HEK293 (cell line): ENCODE results near the gene TTC32.

Experiments used
- CTCF ChIA-PET: fragments of 350-600 bp; formaldehyde crosslinking; extraction: SDS; loops from one replicate; lab custom pipeline; 2021; ENCODE audit warnings: antibody characterized with exemption; lab: Yijun Ruan, JAX
- POLR2A ChIA-PET: fragments of 300-600 bp; formaldehyde crosslinking; extraction: SDS; loops from one replicate; lab custom pipeline; 2020; ENCODE audit warnings: antibody characterized with exemption, inconsistent platforms; lab: Yijun Ruan, JAX
- H3K27ac ChIP-seq: fragments of 200-500 bp; sonication (Bioruptor generic); 2 replicates; pipeline ENCODE4 v1.5.1; 2014; ENCODE audit warnings: low read depth, low read length, control low read depth, inconsistent platforms; ENCODE audit errors: extremely low read depth
- H3K36me3 ChIP-seq, 2 experiments: fragments of 200-500 bp in 1 of 2; sonication (Bioruptor generic) in 1 of 2; 1 replicate in 1 of 2; 2 replicates in 1 of 2; pipeline ENCODE4 v1.5.1; 2014 to 2017; ENCODE audit warnings: inconsistent platforms in 2 of 2, low read length in 2 of 2; ENCODE audit not compliant: control insufficient read depth in 2 of 2, insufficient read depth in 1 of 2
- H3K4me1 ChIP-seq: fragments of 200-500 bp; sonication (Bioruptor generic); 2 replicates; pipeline ENCODE4 v1.5.1; 2014; ENCODE audit warnings: mild to moderate bottlenecking, low read length, inconsistent platforms; ENCODE audit not compliant: control insufficient read depth, insufficient read depth
- H3K4me3 ChIP-seq: 2 replicates; pipeline ENCODE4 v1.5.1; 2011; ENCODE audit warnings: low read depth, mild to moderate bottlenecking, control low read depth, low read length, moderate library complexity
- H3K9me3 ChIP-seq: fragments of 200-500 bp; sonication (Bioruptor generic); 2 replicates; pipeline ENCODE4 v1.5.1; 2014; ENCODE audit warnings: low read depth, low read length, inconsistent platforms; ENCODE audit not compliant: control insufficient read depth, insufficient read depth
- TRIM28 ChIP-seq: IDR thresholded peaks from 2 replicates; pipeline ENCODE4 v1.6.1; 2011; ENCODE audit warnings: low read length, control low read depth, borderline replicate concordance
- ZNF121 ChIP-seq: fragments of 450-650 bp; formaldehyde crosslinking; IDR thresholded peaks from 2 replicates; pipeline ENCODE4 v1.5.1; 2016; ENCODE audit warnings: missing biosample characterization, missing genetic modification characterization
- ZNF174 ChIP-seq: fragments of 450-650 bp; formaldehyde crosslinking; IDR thresholded peaks from 2 replicates; pipeline ENCODE4 v1.5.0; 2017; ENCODE audit warnings: missing biosample characterization, mild to moderate bottlenecking, missing genetic modification characterization
- ZNF335 ChIP-seq: fragments of 450-650 bp; formaldehyde crosslinking; conservative IDR thresholded peaks from 2 replicates; pipeline ENCODE4 v1.5.1; 2016; ENCODE audit warnings: missing biosample characterization, missing genetic modification characterization
- ZNF341 ChIP-seq: fragments of 450-650 bp; formaldehyde crosslinking; IDR thresholded peaks from 2 replicates; pipeline ENCODE4; 2016; ENCODE audit warnings: low read depth, missing biosample characterization, missing genetic modification characterization
- ZNF391 ChIP-seq: fragments of 450-650 bp; formaldehyde crosslinking; IDR thresholded peaks from 2 replicates; pipeline ENCODE4 v1.5.1; 2016; ENCODE audit warnings: low read depth, missing biosample characterization, missing genetic modification characterization, borderline replicate concordance
- ZNF514 ChIP-seq: fragments of 450-650 bp; formaldehyde crosslinking; IDR thresholded peaks from 2 replicates; pipeline ENCODE4 v1.5.1; 2016; ENCODE audit warnings: missing biosample characterization, missing genetic modification characterization
- ZNF529 ChIP-seq: fragments of 450-650 bp; formaldehyde crosslinking; IDR thresholded peaks from 2 replicates; pipeline ENCODE4 v1.5.1; 2017; ENCODE audit warnings: missing genetic modification characterization, missing biosample characterization; ENCODE audit not compliant: insufficient replicate concordance
- TF ChIP-seq, protein P1 (sequence below): fragments of 450-650 bp; formaldehyde crosslinking; IDR thresholded peaks from 2 replicates; pipeline ENCODE4 v1.5.1; 2016; ENCODE audit warnings: missing biosample characterization, missing genetic modification characterization
- TF ChIP-seq, protein P2 (sequence below): fragments of 450-650 bp; formaldehyde crosslinking; IDR thresholded peaks from 2 replicates; pipeline ENCODE4 v1.5.1; 2017; ENCODE audit warnings: missing biosample characterization, mild to moderate bottlenecking, missing genetic modification characterization, moderate library complexity
- TF ChIP-seq, protein P3 (sequence below): fragments of 450-650 bp; formaldehyde crosslinking; conservative IDR thresholded peaks from 2 replicates; pipeline ENCODE4 v1.5.1; 2016; ENCODE audit warnings: low read depth, missing biosample characterization, missing genetic modification characterization
- TF ChIP-seq, protein P4 (sequence below): fragments of 450-650 bp; formaldehyde crosslinking; IDR thresholded peaks from 2 replicates; pipeline ENCODE4; 2016; ENCODE audit warnings: missing biosample characterization, missing genetic modification characterization
- TF ChIP-seq, protein P5 (sequence below): fragments of 450-650 bp; formaldehyde crosslinking; IDR thresholded peaks from 2 replicates; pipeline ENCODE4 v1.5.1; 2017; ENCODE audit warnings: missing biosample characterization, missing genetic modification characterization

TTC32 gene

DNA sequence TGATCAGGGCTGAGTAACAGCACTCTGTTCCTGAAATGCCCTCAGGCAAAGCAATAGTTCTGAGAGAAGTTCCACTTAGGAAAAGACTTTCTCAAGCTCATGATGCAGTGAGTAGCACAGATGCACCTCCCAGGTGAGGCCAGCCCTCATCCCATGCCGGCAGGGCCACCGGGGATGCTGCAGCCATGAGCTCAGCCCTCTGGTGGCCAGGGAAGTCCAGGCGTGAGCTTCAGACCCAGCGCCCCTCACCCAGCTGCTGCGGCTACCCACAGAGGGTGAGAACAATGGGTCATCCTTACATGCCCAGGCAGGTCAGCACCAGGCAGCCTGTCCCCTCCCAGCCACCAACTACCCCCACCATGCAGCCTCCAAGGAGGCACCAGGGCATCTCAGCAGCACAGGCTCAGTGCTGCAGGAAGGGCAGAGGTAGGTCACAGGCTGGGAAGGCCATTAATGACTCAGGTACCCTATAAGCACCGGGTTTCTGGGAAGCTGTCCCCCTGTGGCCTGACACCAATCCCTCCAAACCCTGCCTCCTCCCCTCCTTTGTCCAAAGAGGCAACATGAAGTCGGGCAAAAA is 50.6 kb downstream of the TTC32 start:
- Histone ChIP-seq H3K9me3 (no peaks in the 10 kb centered on the region), H3K4me1 (no peaks in the 10 kb centered on the region), H3K27ac (no peak overlapping the region), H3K4me3 (no peak overlapping the region), H3K36me3 (no peaks in the 10 kb centered on the region)
- ChIA-PET POLR2A (no interaction called here), CTCF (interaction anchor here (0.5 to 1.2 kb wide), 4 partner anchors 12 to 1250 kb away, joined by 3 to 4 read pairs (median 4); no protein-coding TSS in a partner anchor)
- TF ChIP-seq, protein P1, sequence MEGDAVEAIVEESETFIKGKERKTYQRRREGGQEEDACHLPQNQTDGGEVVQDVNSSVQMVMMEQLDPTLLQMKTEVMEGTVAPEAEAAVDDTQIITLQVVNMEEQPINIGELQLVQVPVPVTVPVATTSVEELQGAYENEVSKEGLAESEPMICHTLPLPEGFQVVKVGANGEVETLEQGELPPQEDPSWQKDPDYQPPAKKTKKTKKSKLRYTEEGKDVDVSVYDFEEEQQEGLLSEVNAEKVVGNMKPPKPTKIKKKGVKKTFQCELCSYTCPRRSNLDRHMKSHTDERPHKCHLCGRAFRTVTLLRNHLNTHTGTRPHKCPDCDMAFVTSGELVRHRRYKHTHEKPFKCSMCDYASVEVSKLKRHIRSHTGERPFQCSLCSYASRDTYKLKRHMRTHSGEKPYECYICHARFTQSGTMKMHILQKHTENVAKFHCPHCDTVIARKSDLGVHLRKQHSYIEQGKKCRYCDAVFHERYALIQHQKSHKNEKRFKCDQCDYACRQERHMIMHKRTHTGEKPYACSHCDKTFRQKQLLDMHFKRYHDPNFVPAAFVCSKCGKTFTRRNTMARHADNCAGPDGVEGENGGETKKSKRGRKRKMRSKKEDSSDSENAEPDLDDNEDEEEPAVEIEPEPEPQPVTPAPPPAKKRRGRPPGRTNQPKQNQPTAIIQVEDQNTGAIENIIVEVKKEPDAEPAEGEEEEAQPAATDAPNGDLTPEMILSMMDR (tag by site-specific recombination), result peak; percentile 35; the same call in 1 of the 2 replicates
- TF ChIP-seq, protein P2, sequence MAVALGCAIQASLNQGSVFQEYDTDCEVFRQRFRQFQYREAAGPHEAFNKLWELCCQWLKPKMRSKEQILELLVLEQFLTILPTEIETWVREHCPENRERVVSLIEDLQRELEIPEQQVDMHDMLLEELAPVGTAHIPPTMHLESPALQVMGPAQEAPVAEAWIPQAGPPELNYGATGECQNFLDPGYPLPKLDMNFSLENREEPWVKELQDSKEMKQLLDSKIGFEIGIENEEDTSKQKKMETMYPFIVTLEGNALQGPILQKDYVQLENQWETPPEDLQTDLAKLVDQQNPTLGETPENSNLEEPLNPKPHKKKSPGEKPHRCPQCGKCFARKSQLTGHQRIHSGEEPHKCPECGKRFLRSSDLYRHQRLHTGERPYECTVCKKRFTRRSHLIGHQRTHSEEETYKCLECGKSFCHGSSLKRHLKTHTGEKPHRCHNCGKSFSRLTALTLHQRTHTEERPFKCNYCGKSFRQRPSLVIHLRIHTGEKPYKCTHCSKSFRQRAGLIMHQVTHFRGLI (tag by site-specific recombination), result 0 out of 2 replicates have a peak, but pooled peaks have one; percentile 29
- TF ChIP-seq TRIM28, result no peak

DNA sequence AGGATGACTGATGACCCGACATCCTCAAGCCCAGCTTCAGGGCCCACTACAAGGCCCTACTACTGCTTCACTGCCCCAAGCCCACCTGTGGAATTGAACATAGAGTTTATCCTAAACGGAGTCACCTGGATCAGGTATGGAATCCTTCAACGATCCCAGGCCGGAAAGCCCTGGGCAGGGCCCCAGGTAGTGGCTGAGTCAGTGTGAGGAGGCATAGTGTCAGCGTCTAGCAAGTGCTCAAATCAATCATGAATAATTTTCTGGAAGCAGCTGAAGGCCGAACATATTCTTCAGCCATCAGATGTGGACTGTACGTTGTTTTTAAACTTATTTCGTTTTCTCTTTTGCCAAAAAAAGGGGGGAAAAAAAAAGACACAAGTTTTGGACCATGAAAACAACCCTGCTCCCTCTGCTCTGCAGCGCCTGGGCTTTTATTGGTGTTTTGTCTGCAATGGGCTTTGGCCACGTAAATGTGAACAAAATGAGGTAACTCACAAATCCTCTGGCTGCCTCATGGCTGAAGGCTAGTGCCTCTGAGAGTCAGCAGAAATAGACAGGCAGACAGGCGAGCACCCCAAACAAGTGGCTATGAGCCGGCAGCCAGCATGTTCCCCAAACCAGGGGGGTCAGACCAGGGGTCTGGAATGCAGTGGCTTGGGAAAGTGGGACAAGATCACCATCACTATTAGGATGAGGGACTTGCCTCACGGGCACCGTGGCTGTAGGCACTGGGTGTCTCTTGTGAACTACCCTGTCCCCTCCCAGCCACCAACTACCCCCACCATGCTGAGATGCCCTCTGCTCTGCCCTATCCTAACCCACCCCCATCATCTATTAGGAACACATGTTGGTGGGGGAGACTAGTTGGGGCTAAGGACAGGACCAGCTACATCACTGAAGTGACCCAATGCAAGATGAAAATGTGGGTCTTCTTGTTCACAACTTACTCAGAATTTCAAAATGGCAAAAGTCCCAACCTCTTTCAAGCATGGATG is 51.4 kb downstream of the TTC32 start:
- TF ChIP-seq, protein P3, sequence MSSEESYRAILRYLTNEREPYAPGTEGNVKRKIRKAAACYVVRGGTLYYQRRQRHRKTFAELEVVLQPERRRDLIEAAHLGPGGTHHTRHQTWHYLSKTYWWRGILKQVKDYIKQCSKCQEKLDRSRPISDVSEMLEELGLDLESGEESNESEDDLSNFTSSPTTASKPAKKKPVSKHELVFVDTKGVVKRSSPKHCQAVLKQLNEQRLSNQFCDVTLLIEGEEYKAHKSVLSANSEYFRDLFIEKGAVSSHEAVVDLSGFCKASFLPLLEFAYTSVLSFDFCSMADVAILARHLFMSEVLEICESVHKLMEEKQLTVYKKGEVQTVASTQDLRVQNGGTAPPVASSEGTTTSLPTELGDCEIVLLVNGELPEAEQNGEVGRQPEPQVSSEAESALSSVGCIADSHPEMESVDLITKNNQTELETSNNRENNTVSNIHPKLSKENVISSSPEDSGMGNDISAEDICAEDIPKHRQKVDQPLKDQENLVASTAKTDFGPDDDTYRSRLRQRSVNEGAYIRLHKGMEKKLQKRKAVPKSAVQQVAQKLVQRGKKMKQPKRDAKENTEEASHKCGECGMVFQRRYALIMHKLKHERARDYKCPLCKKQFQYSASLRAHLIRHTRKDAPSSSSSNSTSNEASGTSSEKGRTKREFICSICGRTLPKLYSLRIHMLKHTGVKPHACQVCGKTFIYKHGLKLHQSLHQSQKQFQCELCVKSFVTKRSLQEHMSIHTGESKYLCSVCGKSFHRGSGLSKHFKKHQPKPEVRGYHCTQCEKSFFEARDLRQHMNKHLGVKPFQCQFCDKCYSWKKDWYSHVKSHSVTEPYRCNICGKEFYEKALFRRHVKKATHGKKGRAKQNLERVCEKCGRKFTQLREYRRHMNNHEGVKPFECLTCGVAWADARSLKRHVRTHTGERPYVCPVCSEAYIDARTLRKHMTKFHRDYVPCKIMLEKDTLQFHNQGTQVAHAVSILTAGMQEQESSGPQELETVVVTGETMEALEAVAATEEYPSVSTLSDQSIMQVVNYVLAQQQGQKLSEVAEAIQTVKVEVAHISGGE, result no peak
- TF ChIP-seq ZNF174 (tag by site-specific recombination), result no peak
- no peak overlapping the region for H3K4me3 ChIP-seq
- no peaks in the 10 kb centered on the region for H3K9me3 ChIP-seq
- H3K27ac ChIP-seq, result no peak overlapping the region
- CTCF ChIA-PET, result interaction anchor here (0.5 to 1.3 kb wide), 4 partner anchors 14 to 1249 kb away, joined by 3 to 5 read pairs (median 4); no protein-coding TSS in a partner anchor
- H3K4me1 ChIP-seq, result no peaks in the 10 kb centered on the region
- POLR2A ChIA-PET, result no interaction called here
- no peaks in the 10 kb centered on the region for H3K36me3 ChIP-seq

DNA sequence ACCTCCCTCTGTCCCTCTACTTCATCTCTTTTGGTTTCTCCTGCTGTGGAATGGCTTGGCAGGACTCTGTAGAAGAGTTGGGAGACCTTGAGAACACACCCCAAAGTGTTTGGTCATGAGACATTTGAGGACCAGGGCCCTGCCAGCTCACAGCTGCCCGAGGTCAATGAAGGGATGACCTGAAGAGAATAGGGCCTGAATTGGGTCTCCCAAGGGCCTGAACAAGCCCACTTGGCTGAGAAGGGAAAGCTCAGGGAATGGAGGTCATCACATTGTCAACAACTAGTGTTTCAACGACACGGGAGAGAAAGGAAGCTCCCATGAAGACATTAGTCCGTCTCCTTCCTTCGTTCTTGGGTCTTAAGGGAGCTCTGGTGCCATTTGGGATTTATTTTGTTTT is 52.8 kb downstream of the TTC32 start:
- H3K9me3 ChIP-seq, result no peaks in the 10 kb centered on the region
- H3K4me3 ChIP-seq, result no peak overlapping the region
- ChIA-PET CTCF (interaction anchor here (0.7 kb wide), 1 partner anchor 107 kb away, joined by 3 read pairs; no protein-coding TSS in a partner anchor), POLR2A (no interaction called here)
- no peaks in the 10 kb centered on the region for H3K36me3 ChIP-seq
- no peaks in the 10 kb centered on the region for H3K4me1 ChIP-seq
- no peak overlapping the region for H3K27ac ChIP-seq
- TF ChIP-seq ZNF529 (tag by site-specific recombination), result no peak
- TF ChIP-seq, protein P4, sequence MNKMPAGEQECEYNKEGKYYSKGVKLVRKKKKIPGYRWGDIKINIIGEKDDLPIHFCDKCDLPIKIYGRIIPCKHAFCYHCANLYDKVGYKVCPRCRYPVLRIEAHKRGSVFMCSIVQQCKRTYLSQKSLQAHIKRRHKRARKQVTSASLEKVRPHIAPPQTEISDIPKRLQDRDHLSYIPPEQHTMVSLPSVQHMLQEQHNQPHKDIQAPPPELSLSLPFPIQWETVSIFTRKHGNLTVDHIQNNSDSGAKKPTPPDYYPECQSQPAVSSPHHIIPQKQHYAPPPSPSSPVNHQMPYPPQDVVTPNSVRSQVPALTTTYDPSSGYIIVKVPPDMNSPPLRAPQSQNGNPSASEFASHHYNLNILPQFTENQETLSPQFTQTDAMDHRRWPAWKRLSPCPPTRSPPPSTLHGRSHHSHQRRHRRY (tag by site-specific recombination), result no peak
- TF ChIP-seq ZNF391 (tag by site-specific recombination), result no peak
- no peak for TF ChIP-seq ZNF121
- no peak for TF ChIP-seq ZNF341 (tag by site-specific recombination)
- TF ChIP-seq, protein P1 (tag by site-specific recombination), result no peak
- TF ChIP-seq ZNF335 (tag by site-specific recombination), result no peak
- no peak for TF ChIP-seq ZNF514
- TF ChIP-seq, protein P5, sequence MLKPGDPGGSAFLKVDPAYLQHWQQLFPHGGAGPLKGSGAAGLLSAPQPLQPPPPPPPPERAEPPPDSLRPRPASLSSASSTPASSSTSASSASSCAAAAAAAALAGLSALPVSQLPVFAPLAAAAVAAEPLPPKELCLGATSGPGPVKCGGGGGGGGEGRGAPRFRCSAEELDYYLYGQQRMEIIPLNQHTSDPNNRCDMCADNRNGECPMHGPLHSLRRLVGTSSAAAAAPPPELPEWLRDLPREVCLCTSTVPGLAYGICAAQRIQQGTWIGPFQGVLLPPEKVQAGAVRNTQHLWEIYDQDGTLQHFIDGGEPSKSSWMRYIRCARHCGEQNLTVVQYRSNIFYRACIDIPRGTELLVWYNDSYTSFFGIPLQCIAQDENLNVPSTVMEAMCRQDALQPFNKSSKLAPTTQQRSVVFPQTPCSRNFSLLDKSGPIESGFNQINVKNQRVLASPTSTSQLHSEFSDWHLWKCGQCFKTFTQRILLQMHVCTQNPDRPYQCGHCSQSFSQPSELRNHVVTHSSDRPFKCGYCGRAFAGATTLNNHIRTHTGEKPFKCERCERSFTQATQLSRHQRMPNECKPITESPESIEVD (tag by site-specific recombination), result no peak
- TF ChIP-seq, protein P2 (tag by site-specific recombination), result no peak
